HEK293 (cell line): ENCODE measurements around the gene CSTPP1.

Experiments
- HOXA7 ChIP-seq: sonication (generic); formaldehyde crosslinking; IDR thresholded peaks from 2 replicates; pipeline ENCODE4 v1.8.1; 2022; ENCODE audit warnings: missing genetic modification reagents, borderline replicate concordance
- HOXD13 ChIP-seq: sonication (generic); formaldehyde crosslinking; IDR thresholded peaks from 2 replicates; pipeline ENCODE4 v1.8.0; 2022; ENCODE audit warnings: missing genetic modification reagents, borderline replicate concordance
- RBAK ChIP-seq: fragments of 450-650 bp; formaldehyde crosslinking; IDR thresholded peaks from 2 replicates; pipeline ENCODE4 v1.5.1; 2016; ENCODE audit warnings: missing biosample characterization, missing genetic modification characterization
- TCF7L2 ChIP-seq: IDR thresholded peaks from 2 replicates; pipeline ENCODE4 v1.6.1; 2011; ENCODE audit warnings: low read depth, mild to moderate bottlenecking, inconsistent platforms, low read length, moderate library complexity, borderline replicate concordance
- YY1 ChIP-seq: fragments of 450-650 bp; formaldehyde crosslinking; IDR thresholded peaks from 2 replicates; pipeline ENCODE4 v1.5.1; 2018; ENCODE audit warnings: missing biosample characterization, missing genetic modification characterization
- YY2 ChIP-seq: fragments of 450-650 bp; formaldehyde crosslinking; IDR thresholded peaks from 2 replicates; pipeline ENCODE4 v1.5.1; 2016; ENCODE audit warnings: missing biosample characterization, missing genetic modification characterization
- ZFP3 ChIP-seq: fragments of 450-650 bp; formaldehyde crosslinking; IDR thresholded peaks from 2 replicates; pipeline ENCODE4 v1.5.1; 2016; ENCODE audit warnings: low read depth, missing biosample characterization, missing genetic modification characterization
- ZFP37 ChIP-seq: fragments of 450-650 bp; formaldehyde crosslinking; IDR thresholded peaks from 2 replicates; pipeline ENCODE4 v1.5.1; 2016; ENCODE audit warnings: missing biosample characterization, missing genetic modification characterization
- ZFP41 ChIP-seq: fragments of 450-650 bp; formaldehyde crosslinking; IDR thresholded peaks from 2 replicates; pipeline ENCODE4 v1.5.1; 2016; ENCODE audit warnings: missing biosample characterization, missing genetic modification characterization, borderline replicate concordance
- ZFP69B ChIP-seq: fragments of 450-650 bp; formaldehyde crosslinking; IDR thresholded peaks from 2 replicates; pipeline ENCODE4 v1.5.1; 2016; ENCODE audit warnings: missing biosample characterization, missing genetic modification characterization
- ZNF155 ChIP-seq: fragments of 450-650 bp; formaldehyde crosslinking; IDR thresholded peaks from 2 replicates; pipeline ENCODE4 v1.5.1; 2016; ENCODE audit warnings: missing biosample characterization, missing genetic modification characterization
- ZNF157 ChIP-seq: fragments of 450-650 bp; formaldehyde crosslinking; IDR thresholded peaks from 2 replicates; pipeline ENCODE4 v1.5.1; 2016; ENCODE audit warnings: missing biosample characterization, missing genetic modification characterization
- ZNF184 ChIP-seq: fragments of 450-650 bp; IDR thresholded peaks from 2 replicates; pipeline ENCODE4 v1.5.1; 2018; ENCODE audit warnings: missing biosample characterization, mild to moderate bottlenecking, missing genetic modification characterization
- ZNF2 ChIP-seq: fragments of 450-650 bp; formaldehyde crosslinking; IDR thresholded peaks from 2 replicates; pipeline ENCODE4 v1.5.1; 2016; ENCODE audit warnings: missing biosample characterization, missing genetic modification characterization
- ZNF211 ChIP-seq: fragments of 450-650 bp; formaldehyde crosslinking; IDR thresholded peaks from 2 replicates; pipeline ENCODE4 v1.5.1; 2016; ENCODE audit warnings: low read depth, missing biosample characterization, missing genetic modification characterization
- ZNF394 ChIP-seq: fragments of 450-650 bp; formaldehyde crosslinking; IDR thresholded peaks from 2 replicates; pipeline ENCODE4 v1.5.1; 2016; ENCODE audit warnings: missing biosample characterization, missing genetic modification characterization, mild to moderate bottlenecking, moderate library complexity, borderline replicate concordance
- ZNF416 ChIP-seq: fragments of 450-650 bp; formaldehyde crosslinking; IDR thresholded peaks from 2 replicates; pipeline ENCODE4 v1.5.1; 2016; ENCODE audit warnings: missing biosample characterization, missing genetic modification characterization
- ZNF473 ChIP-seq: fragments of 450-650 bp; formaldehyde crosslinking; IDR thresholded peaks from 2 replicates; pipeline ENCODE4 v1.5.1; 2017; ENCODE audit warnings: missing biosample characterization, missing genetic modification characterization
- ZNF514 ChIP-seq: fragments of 450-650 bp; formaldehyde crosslinking; IDR thresholded peaks from 2 replicates; pipeline ENCODE4 v1.5.1; 2016; ENCODE audit warnings: missing biosample characterization, missing genetic modification characterization
- ZNF529 ChIP-seq: fragments of 450-650 bp; formaldehyde crosslinking; IDR thresholded peaks from 2 replicates; pipeline ENCODE4 v1.5.1; 2017; ENCODE audit warnings: missing genetic modification characterization, missing biosample characterization; ENCODE audit not compliant: insufficient replicate concordance
- ZNF544 ChIP-seq: fragments of 450-650 bp; formaldehyde crosslinking; IDR thresholded peaks from 2 replicates; pipeline ENCODE4 v1.5.0; 2017; ENCODE audit warnings: missing biosample characterization, missing genetic modification characterization
- ZNF560 ChIP-seq: fragments of 450-650 bp; formaldehyde crosslinking; IDR thresholded peaks from 2 replicates; pipeline ENCODE4 v1.5.1; 2017; ENCODE audit warnings: missing biosample characterization, missing genetic modification characterization, borderline replicate concordance
- ZNF596 ChIP-seq: fragments of 450-650 bp; IDR thresholded peaks from 2 replicates; pipeline ENCODE4 v1.5.0; 2018; ENCODE audit warnings: missing biosample characterization, mild to moderate bottlenecking, missing genetic modification characterization, moderate library complexity
- ZNF624 ChIP-seq: fragments of 450-650 bp; formaldehyde crosslinking; IDR thresholded peaks from 2 replicates; pipeline ENCODE4 v1.5.1; 2017; ENCODE audit warnings: missing biosample characterization, missing genetic modification characterization
- ZNF654 ChIP-seq: fragments of 450-650 bp; formaldehyde crosslinking; IDR thresholded peaks from 2 replicates; pipeline ENCODE4 v1.5.1; 2016; ENCODE audit warnings: low read depth, missing biosample characterization, missing genetic modification characterization
- ZNF792 ChIP-seq: fragments of 450-650 bp; formaldehyde crosslinking; IDR thresholded peaks from 2 replicates; pipeline ENCODE4 v1.5.1; 2016; ENCODE audit warnings: missing biosample characterization, missing genetic modification characterization
- TF ChIP-seq, protein P1 (sequence below): fragments of 450-650 bp; formaldehyde crosslinking; IDR thresholded peaks from 2 replicates; pipeline ENCODE4 v1.5.1; 2016; ENCODE audit warnings: missing biosample characterization, missing genetic modification characterization
- TF ChIP-seq, protein P2 (sequence below): fragments of 450-650 bp; formaldehyde crosslinking; IDR thresholded peaks from 2 replicates; pipeline ENCODE4 v1.5.1; 2016; ENCODE audit warnings: missing biosample characterization, missing genetic modification characterization
- TF ChIP-seq, protein P3 (sequence below): fragments of 450-650 bp; formaldehyde crosslinking; IDR thresholded peaks from 2 replicates; pipeline ENCODE4; 2016; ENCODE audit warnings: missing biosample characterization, missing genetic modification characterization
- TF ChIP-seq, protein P4 (sequence below): fragments of 450-650 bp; formaldehyde crosslinking; IDR thresholded peaks from 2 replicates; pipeline ENCODE4 v1.5.1; 2016; ENCODE audit warnings: missing biosample characterization, missing genetic modification characterization
- TF ChIP-seq, protein P5 (sequence below): fragments of 450-650 bp; formaldehyde crosslinking; IDR thresholded peaks from 2 replicates; pipeline ENCODE4 v1.5.1; 2017; ENCODE audit warnings: missing biosample characterization, missing genetic modification characterization

Gene CSTPP1

DNA sequence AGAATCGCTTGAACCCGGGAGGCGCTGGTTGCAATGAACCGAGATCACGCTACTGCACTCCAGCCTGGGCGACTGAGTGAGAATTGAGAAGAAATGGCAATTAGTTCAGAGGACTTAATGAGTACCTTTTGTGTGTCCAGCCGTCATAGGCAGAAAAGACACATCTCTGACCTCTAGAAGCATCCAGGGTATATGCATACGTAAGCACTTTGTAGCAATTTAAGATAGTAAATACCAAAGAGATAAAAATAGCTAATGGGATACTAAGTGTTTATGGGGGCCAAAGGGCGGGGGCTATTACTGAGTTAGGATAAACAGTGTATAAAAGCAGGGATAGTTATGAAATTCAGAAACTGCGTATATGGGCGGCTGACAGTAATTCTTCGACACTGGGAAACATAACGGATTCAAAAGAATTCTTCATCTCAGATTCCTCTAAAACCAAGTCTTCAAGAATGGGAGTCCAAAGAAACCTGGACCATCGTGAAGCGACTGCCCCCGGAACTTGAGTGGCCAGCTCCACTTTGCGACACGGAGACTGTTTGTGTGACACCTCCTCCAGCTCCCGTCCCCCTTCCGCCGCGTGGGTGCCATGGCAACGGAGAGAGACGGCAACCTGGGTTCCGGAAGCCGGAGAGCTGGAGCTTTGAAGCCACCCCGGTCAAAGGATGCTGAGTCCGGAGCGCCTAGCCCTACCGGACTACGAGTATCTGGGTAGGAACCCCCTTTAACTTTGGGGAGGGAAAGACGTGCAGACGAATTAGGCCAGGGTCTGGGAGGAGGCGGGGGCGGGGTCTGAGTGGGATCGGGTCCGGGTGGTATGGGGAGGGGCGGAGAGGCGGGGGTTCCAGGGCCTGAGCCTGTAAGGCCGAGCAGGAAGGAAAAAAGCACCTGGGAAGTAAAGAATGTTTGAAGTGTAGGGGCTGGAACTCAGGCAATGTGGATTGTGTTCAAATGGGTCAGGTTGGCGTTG lies at the start of gene CSTPP1 (continued):
- TF ChIP-seq, protein P1, sequence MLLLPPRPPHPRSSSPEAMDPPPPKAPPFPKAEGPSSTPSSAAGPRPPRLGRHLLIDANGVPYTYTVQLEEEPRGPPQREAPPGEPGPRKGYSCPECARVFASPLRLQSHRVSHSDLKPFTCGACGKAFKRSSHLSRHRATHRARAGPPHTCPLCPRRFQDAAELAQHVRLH (tag by site-specific recombination) = 0 out of 2 replicates have a peak, but pooled peaks have one; percentile 30
- TF ChIP-seq ZNF211 (tag by site-specific recombination) (no peak), HOXD13 (CRISPR knock-in tag) (no peak), ZNF155 (no peak), ZNF157 (no peak), ZNF514 (tag by site-specific recombination) (no peak), ZNF596 (no peak), ZNF416 (tag by site-specific recombination) (no peak), ZNF654 (tag by site-specific recombination) (no peak), RBAK (tag by site-specific recombination) (no peak), ZFP69B (tag by site-specific recombination) (peak; percentile 60; the same call in 1 of the 2 replicates), ZNF792 (no peak), ZFP37 (no peak; the same call in 1 of the 2 replicates), ZNF624 (tag by site-specific recombination) (no peak), YY2 (tag by site-specific recombination) (no peak), ZFP3 (no peak), ZFP41 (tag by site-specific recombination) (no peak), ZNF544 (tag by site-specific recombination) (no peak), HOXA7 (CRISPR knock-in tag) (no peak), ZNF560 (tag by site-specific recombination) (no peak), ZNF473 (tag by site-specific recombination) (no peak), ZNF394 (tag by site-specific recombination) (peak; percentile 34; the same call in 1 of the 2 replicates), ZNF529 (tag by site-specific recombination) (no peak), ZNF2 (tag by site-specific recombination) (peak; percentile 54; the same call in 1 of the 2 replicates), YY1 (peak; percentile 62; the same call in 1 of the 2 replicates), TCF7L2 (no peak), ZNF184 (tag by site-specific recombination) (peak; percentile 24; the same call in 1 of the 2 replicates)
- TF ChIP-seq, protein P2, sequence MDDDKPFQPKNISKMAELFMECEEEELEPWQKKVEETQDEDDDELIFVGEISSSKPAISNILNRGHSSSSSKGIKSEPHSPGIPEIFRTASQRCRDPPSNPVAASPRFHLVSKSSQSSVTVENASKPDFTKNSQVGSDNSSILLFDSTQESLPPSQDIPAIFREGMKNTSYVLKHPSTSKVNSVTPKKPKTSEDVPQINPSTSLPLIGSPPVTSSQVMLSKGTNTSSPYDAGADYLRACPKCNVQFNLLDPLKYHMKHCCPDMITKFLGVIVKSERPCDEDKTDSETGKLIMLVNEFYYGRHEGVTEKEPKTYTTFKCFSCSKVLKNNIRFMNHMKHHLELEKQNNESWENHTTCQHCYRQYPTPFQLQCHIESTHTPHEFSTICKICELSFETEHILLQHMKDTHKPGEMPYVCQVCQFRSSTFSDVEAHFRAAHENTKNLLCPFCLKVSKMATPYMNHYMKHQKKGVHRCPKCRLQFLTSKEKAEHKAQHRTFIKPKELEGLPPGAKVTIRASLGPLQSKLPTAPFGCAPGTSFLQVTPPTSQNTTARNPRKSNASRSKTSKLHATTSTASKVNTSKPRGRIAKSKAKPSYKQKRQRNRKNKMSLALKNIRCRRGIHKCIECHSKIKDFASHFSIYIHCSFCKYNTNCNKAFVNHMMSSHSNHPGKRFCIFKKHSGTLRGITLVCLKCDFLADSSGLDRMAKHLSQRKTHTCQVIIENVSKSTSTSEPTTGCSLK = no peak
- TF ChIP-seq, protein P3, sequence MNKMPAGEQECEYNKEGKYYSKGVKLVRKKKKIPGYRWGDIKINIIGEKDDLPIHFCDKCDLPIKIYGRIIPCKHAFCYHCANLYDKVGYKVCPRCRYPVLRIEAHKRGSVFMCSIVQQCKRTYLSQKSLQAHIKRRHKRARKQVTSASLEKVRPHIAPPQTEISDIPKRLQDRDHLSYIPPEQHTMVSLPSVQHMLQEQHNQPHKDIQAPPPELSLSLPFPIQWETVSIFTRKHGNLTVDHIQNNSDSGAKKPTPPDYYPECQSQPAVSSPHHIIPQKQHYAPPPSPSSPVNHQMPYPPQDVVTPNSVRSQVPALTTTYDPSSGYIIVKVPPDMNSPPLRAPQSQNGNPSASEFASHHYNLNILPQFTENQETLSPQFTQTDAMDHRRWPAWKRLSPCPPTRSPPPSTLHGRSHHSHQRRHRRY (tag by site-specific recombination) = no peak
- TF ChIP-seq, protein P4, sequence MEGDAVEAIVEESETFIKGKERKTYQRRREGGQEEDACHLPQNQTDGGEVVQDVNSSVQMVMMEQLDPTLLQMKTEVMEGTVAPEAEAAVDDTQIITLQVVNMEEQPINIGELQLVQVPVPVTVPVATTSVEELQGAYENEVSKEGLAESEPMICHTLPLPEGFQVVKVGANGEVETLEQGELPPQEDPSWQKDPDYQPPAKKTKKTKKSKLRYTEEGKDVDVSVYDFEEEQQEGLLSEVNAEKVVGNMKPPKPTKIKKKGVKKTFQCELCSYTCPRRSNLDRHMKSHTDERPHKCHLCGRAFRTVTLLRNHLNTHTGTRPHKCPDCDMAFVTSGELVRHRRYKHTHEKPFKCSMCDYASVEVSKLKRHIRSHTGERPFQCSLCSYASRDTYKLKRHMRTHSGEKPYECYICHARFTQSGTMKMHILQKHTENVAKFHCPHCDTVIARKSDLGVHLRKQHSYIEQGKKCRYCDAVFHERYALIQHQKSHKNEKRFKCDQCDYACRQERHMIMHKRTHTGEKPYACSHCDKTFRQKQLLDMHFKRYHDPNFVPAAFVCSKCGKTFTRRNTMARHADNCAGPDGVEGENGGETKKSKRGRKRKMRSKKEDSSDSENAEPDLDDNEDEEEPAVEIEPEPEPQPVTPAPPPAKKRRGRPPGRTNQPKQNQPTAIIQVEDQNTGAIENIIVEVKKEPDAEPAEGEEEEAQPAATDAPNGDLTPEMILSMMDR (tag by site-specific recombination) = no peak
- TF ChIP-seq, protein P5, sequence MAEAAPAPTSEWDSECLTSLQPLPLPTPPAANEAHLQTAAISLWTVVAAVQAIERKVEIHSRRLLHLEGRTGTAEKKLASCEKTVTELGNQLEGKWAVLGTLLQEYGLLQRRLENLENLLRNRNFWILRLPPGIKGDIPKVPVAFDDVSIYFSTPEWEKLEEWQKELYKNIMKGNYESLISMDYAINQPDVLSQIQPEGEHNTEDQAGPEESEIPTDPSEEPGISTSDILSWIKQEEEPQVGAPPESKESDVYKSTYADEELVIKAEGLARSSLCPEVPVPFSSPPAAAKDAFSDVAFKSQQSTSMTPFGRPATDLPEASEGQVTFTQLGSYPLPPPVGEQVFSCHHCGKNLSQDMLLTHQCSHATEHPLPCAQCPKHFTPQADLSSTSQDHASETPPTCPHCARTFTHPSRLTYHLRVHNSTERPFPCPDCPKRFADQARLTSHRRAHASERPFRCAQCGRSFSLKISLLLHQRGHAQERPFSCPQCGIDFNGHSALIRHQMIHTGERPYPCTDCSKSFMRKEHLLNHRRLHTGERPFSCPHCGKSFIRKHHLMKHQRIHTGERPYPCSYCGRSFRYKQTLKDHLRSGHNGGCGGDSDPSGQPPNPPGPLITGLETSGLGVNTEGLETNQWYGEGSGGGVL (tag by site-specific recombination) = no peak
